Measurements from ENCODE around the gene LSMEM2.
"Not testable (repeated sequence)": the region's sequence is repeated elsewhere in the genome, so short reads cannot be mapped to it uniquely, and the experiment has no call there.

LSMEM2 gene

GRCh38 chr3:50278880-50279224 lies at the start of gene LSMEM2:
Gene LSMEM2, plus strand, starts transcription at chr3:50279087. Its CDS starts 27 bp downstream, at chr3:50279114.
- no peak for DNase-seq

GRCh38 chr3:50229490-50229889 lies 49.4 kb upstream of the LSMEM2 start:
- no peak for DNase-seq

GRCh38 chr3:50230104-50230793 lies 48.6 kb upstream of the LSMEM2 start:
- no peak for DNase-seq

GRCh38 chr3:50230794-50231125 lies 48.1 kb upstream of the LSMEM2 start:
- no peak for DNase-seq

GRCh38 chr3:50231581-50231980 lies 47.3 kb upstream of the LSMEM2 start:
- no peak for DNase-seq

- DNase-seq: no peak
These were observed 46.6 kb upstream of the LSMEM2 start for GRCh38 chr3:50232303-50232702.

- DNase-seq: no peak
These were observed 45.7 kb upstream of the LSMEM2 start for GRCh38 chr3:50233176-50233575.

- peak; percentile 87 for DNase-seq
These were observed 43.0 kb upstream of the LSMEM2 start, which contains the start of gene GNAI2 for GRCh38 chr3:50235716-50236483. Gene GNAI2, plus strand, starts transcription at chr3:50236204. Its CDS starts 132 bp downstream, at chr3:50236336.

GRCh38 chr3:50236484-50237132 lies 42.3 kb upstream of the LSMEM2 start:
- DNase-seq: no peak

- DNase-seq: no peak
These were observed 41.7 kb upstream of the LSMEM2 start for GRCh38 chr3:50237133-50237651.

GRCh38 chr3:50237754-50238548 lies 40.9 kb upstream of the LSMEM2 start:
- DNase-seq: no peak

GRCh38 chr3:50238549-50239026 lies 40.3 kb upstream of the LSMEM2 start:
- no peak for DNase-seq

GRCh38 chr3:50239649-50240048 lies 39.2 kb upstream of the LSMEM2 start:
- no peak for DNase-seq

GRCh38 chr3:50241163-50241562 lies 37.7 kb upstream of the LSMEM2 start:
- DNase-seq: no peak

GRCh38 chr3:50241713-50242380 lies 37.0 kb upstream of the LSMEM2 start:
- no peak for DNase-seq

- DNase-seq: no peak
These were observed 36.5 kb upstream of the LSMEM2 start for GRCh38 chr3:50242381-50242770.

- no peak for DNase-seq
These were observed 35.9 kb upstream of the LSMEM2 start for GRCh38 chr3:50242851-50243542.

- no peak for DNase-seq
These were observed 35.4 kb upstream of the LSMEM2 start for GRCh38 chr3:50243543-50243895.

GRCh38 chr3:50244813-50245212 lies 34.1 kb upstream of the LSMEM2 start:
- DNase-seq: not testable (repeated sequence)

GRCh38 chr3:50245251-50245745 lies 33.6 kb upstream of the LSMEM2 start:
- DNase-seq: no peak

- DNase-seq: peak; percentile 30
These were observed 32.9 kb upstream of the LSMEM2 start for GRCh38 chr3:50245831-50246516.

Data from NCI-H2171 (cell line).